ENCODE measurements around the gene NME4. TPM values are rescaled to one million over a fixed set of nuclear protein-coding genes. Genes with fewer than 3 reads are reported as not detected.

NME4 gene
- total RNA-seq, 1 donor from 2014 or later: 97.2 TPM

DNA sequence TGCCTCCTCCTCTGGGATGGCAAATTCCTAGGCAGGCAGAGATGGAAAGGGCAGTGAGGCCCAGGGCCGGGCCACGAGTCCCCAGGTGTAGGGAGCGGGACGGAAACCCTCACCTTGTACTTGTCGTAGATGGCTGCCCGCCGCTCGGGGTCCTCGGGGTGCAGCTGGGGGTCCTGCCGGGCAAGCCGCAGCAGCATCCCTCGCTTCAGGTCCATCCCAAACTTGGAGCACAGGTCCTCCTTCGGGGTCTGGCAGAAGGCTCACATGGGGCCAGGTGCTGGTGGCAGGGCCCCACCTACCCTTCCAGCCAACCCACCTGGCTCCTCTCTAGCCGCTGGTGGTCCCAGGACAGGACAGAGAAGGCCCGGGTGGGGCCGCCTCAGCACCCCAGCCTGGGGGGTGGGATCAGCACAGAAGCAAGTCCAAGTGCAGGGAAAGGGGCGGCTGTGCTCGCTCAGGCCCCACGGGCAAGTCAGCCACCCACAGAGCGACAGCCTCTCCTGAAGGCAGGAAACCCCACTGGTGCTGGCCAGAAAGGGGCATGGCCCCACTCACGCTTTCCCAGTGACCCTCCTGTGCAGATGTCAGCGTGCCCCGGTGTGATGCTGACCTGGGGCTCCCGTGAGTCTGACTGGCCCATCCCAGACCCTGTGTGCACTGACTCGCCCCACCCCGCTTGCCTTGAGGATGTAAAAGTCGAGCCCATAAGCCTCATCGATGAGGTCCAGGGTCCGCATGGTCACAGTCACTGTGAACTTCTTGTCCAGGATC lies 28.4 kb upstream of the NME4 start:
- DNase-seq (ENCODE audit: low read depth): no peak
- TF ChIP-seq CTCF (IDR thresholded peaks at IDR 0.05; ENCODE audit: insufficient read depth, low read length, poor library complexity, severe bottlenecking): no peak
- H3K27me3 ChIP-seq (ENCODE audit: control insufficient read depth, insufficient read depth, low read length): peaks cover 10% of the 10 kb centered on the region
- H3K36me3 ChIP-seq (ENCODE audit: control insufficient read depth, insufficient read depth, low read length): peaks cover 2% of the 10 kb centered on the region
- H3K4me3 ChIP-seq (ENCODE audit: low read depth, low read length): no peak overlapping the region

- peaks cover 2% of the 10 kb centered on the region for H3K36me3 ChIP-seq (ENCODE audit: control insufficient read depth, insufficient read depth, low read length)
These were observed 27.6 kb upstream of the NME4 start for GRCh38 chr16:369275-369865.

DNA sequence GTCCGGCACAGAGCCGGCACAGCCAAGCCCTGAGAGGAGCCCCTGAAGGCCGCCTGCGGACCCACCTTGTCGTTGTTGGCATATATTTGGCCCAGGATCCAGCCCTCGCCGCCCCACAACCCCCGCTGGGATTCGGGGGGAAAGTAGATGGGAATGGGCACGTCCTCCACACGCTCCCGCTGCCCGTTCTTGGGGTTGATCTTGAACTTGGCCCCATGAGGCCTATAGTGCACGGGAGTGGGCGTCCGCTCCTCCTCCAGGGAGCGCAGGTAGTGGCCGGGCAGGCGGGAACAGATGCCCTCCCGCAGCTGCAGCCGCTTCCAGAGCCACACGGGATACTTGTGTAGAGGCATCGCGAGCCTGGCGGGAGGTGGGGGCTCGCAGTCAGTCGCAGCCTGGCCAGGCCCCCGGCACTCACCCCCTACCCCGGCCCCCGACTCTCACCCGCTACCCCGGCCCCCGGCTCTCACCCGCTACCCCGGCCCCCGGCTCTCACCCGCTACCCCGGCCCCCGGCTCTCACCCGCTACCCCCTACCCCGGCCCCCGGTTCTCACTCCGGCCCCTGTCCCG lies 27.0 kb upstream of the NME4 start:
- H3K4me3 ChIP-seq (ENCODE audit: low read depth, low read length): peak overlapping the region; percentile 39
- TF ChIP-seq CTCF (IDR thresholded peaks at IDR 0.05; ENCODE audit: insufficient read depth, low read length, poor library complexity, severe bottlenecking): no peak
- DNase-seq (ENCODE audit: low read depth): no peak
- H3K36me3 ChIP-seq (ENCODE audit: control insufficient read depth, insufficient read depth, low read length): peaks cover 5% of the 10 kb centered on the region
- H3K27me3 ChIP-seq (ENCODE audit: control insufficient read depth, insufficient read depth, low read length): no peaks in the 10 kb centered on the region

More at GRCh38 chr16:369275-369865, 27.6 kb upstream of the NME4 start:
- DNase-seq (ENCODE audit: low read depth): no peak
- H3K4me3 ChIP-seq (ENCODE audit: low read depth, low read length): no peak overlapping the region
- no peak for TF ChIP-seq CTCF (IDR thresholded peaks at IDR 0.05; ENCODE audit: insufficient read depth, low read length, poor library complexity, severe bottlenecking)
- peaks cover 4% of the 10 kb centered on the region for H3K27me3 ChIP-seq (ENCODE audit: control insufficient read depth, insufficient read depth, low read length)

DNA sequence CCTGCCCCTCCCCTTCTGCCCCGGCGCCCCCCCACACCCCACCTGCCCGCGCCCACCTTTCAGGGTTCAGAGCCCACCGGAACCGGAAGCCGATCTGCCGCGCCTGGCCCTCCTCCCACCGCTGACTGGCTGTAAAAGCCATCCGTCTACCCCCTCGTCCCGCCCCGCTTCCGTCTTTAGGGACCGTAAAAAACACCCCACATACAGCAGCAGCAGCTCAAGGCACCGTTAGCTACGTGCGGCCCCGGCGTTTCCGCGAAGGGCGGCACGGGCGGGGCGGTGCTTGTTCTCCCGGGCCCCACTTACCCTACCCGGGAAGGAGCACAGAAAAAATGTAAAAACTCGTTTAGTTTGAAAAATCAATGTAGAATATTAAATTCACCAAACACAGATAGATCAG lies 26.6 kb upstream of the NME4 start, which contains the start of gene MRPL28:
Gene MRPL28 (minus strand): TSS at position 96 of the 400 bp plus-strand sequence. CDS start 320 bp downstream, outside the sequence.
- H3K27me3 ChIP-seq (ENCODE audit: control insufficient read depth, insufficient read depth, low read length): no peaks in the 10 kb centered on the region
- DNase-seq (ENCODE audit: low read depth): no peak
- no peak for TF ChIP-seq CTCF (IDR thresholded peaks at IDR 0.05; ENCODE audit: insufficient read depth, low read length, poor library complexity, severe bottlenecking)
- peaks cover 5% of the 10 kb centered on the region for H3K36me3 ChIP-seq (ENCODE audit: control insufficient read depth, insufficient read depth, low read length)
- H3K4me3 ChIP-seq (ENCODE audit: low read depth, low read length): peak within 1 kb of the TSS; percentile 39

- H3K4me3 ChIP-seq (ENCODE audit: low read depth, low read length): no peak overlapping the region
- no peak for TF ChIP-seq CTCF (IDR thresholded peaks at IDR 0.05; ENCODE audit: insufficient read depth, low read length, poor library complexity, severe bottlenecking)
- H3K27me3 ChIP-seq (ENCODE audit: control insufficient read depth, insufficient read depth, low read length): no peaks in the 10 kb centered on the region
- no peak for DNase-seq (ENCODE audit: low read depth)
- H3K36me3 ChIP-seq (ENCODE audit: control insufficient read depth, insufficient read depth, low read length): peaks cover 5% of the 10 kb centered on the region
These were observed 26.0 kb upstream of the NME4 start for GRCh38 chr16:370979-371514.
